Natural killer cell treated with Interleukin-12 subunit alpha and Interleukin-12 subunit beta and Interleukin-15 and Interleukin-18, amount 100 ng/mL, for 72 hours (primary cell): ENCODE measurements around the gene HTRA3. TPM values are rescaled to one million over a fixed set of nuclear protein-coding genes. Genes with fewer than 3 reads are reported as not detected.
A peak's percentile ranks its signal among the peaks of the same experiment; 100 is the strongest.
"Not testable (repeated sequence)": the region's sequence is repeated elsewhere in the genome, so short reads cannot be mapped to it uniquely, and the experiment has no call there.

Experiments
- ATAC-seq, 2 donors: fragments of 150-1000 bp; cut with Tn5 transposase in 1 of 2; sonication (Bioruptor Pico), chemical (Tn5 transposase) in 1 of 2; 2 replicates each; pipeline ENCODE4 v1.10.0; 2021
- DNase-seq: peaks from one replicate; pipeline ENCODE4 v3.0.0; 2022; ENCODE audit warnings: low spot score
- H3K27ac Mint-ChIP-seq, 2 donors: 1 replicate in 1 of 2; 2 replicates in 1 of 2; pipeline ENCODE4 v1.8.0; 2022; ENCODE audit warnings: mixed read lengths in 2 of 2, mild to moderate bottlenecking in 1 of 2, moderate library complexity in 1 of 2
- H3K27me3 Mint-ChIP-seq, 2 donors: 1 replicate in 1 of 2; 2 replicates in 1 of 2; pipeline ENCODE4 v1.8.0; 2022; ENCODE audit warnings: mixed read lengths in 2 of 2
- H3K36me3 Mint-ChIP-seq: one replicate; pipeline ENCODE4 v1.8.0; 2022; ENCODE audit warnings: mixed read lengths
- H3K4me1 Mint-ChIP-seq, 2 donors: 1 replicate in 1 of 2; 2 replicates in 1 of 2; pipeline ENCODE4 v1.8.0; 2022; ENCODE audit warnings: low read depth in 2 of 2, mixed read lengths in 2 of 2, mild to moderate bottlenecking in 1 of 2
- H3K4me3 Mint-ChIP-seq: one replicate; pipeline ENCODE4 v1.8.0; 2022; ENCODE audit warnings: mixed read lengths
- H3K9me3 Mint-ChIP-seq: 2 replicates; pipeline ENCODE4 v1.8.0; 2022; ENCODE audit warnings: mixed read lengths
- total RNA-seq, 2 donors: library from RNA; stranded (reverse); gene quantifications; one replicate each; pipeline ENCODE4 v1.2.3, GENCODE V29; 2022

Gene HTRA3
- total RNA-seq, 2 donors from 2014 or later: not detected

DNA sequence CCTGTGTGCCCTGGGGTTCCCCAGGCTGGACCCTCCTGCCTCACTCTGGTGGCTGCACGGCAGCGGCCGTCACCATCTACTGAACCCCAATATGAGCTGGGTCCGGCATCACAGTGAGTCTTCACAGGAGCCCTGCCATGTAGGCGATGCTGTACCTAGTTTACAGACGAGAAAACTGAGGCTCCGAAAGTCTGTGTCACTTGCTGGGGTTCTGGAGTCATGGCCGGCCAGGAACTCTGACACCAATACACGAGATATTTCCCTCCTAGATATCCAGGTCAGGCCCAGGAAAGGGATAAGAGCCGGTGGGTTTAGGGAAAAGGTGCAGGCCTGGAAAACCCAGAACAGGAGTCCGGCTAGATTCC, 74.4 kb downstream of the HTRA3 start:
- Mint-ChIP-seq H3K4me3 (no peak overlapping the region), H3K27me3 (peaks cover 5 to 6% of the 10 kb centered on the region in 2 donors), H3K4me1 (peaks cover 0 to 2% of the 10 kb centered on the region in 2 donors), H3K36me3 (no peaks in the 10 kb centered on the region), H3K27ac (no peak overlapping the region), H3K9me3 (no peaks in the 10 kb centered on the region)
- no peak for ATAC-seq
- no peak for DNase-seq

DNA sequence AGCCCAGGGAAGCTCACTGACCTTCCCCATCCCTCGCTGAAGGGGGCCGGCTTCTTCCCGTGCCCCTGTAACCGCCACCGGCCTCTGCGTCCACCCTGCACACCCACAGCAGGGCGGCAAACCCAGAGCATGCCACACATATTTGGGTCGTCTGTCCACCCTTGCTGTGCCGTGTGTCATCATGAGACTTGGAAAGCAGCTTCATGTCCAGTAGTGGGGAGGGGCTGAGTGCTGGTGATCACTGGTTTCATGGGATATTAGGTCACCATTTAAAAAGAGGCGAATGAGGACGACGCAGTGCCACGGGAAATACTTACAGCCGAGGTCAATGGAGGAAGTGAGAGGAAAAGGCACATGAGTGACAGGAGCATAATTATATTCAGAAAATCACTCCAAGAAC, 74.8 kb downstream of the HTRA3 start:
- no peak for ATAC-seq
- Mint-ChIP-seq H3K27me3 (peaks cover under 1 to 3% of the 10 kb centered on the region in 2 donors), H3K4me1 (peaks cover 0 to 2% of the 10 kb centered on the region in 2 donors), H3K27ac (no peak overlapping the region), H3K36me3 (no peaks in the 10 kb centered on the region), H3K4me3 (no peak overlapping the region), H3K9me3 (no peaks in the 10 kb centered on the region)
- no peak for DNase-seq

DNA sequence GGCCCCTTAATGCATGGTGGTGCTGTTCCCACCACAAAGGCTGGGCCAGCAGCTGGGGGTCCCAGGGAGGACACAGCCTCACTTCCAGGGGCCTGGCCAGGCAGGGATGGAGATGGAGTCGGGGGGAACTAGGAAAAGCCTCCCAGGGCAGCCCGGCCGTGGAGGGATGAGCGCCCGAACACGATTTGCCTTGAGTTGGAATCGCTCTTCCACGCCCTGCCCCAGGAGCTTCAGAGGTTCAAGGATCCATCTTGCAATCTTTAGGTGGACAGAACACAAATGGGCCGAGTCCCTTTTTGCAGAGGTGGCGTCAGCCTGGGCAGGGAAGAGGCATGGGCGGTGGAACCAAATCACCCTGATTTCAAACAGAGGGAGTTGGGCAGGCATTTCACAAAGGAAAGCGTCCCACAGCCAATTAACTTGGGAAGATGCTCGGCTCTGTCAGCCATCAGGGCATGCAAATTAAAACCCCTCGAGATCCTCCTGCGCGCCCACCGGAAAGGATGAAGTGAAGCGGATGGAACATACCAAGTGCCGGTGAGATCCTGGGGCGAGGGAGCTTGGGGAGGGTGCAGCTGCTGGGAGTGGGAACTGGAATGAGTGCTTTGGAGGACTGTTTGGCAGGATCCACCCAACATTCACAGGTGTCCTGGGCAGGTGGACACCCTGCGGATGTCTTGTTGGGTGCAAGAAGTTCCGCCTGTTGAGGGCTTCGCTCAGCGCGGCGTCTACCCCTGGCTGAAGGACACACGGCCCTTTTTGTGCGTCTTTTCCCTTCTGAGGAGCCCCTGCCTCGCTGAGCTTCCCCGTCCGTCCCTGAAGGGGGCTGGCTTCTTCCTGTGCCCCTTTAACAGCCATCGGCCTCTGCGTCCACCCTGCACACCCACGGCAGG, 75.7 kb downstream of the HTRA3 start:
- H3K4me1 Mint-ChIP-seq: peaks cover 0 to 2% of the 10 kb centered on the region in 2 donors
- H3K36me3 Mint-ChIP-seq: no peaks in the 10 kb centered on the region
- no peaks in the 10 kb centered on the region for H3K9me3 Mint-ChIP-seq
- H3K27me3 Mint-ChIP-seq: peaks cover 0 to 3% of the 10 kb centered on the region in 2 donors
- no peak for DNase-seq
- no peak for ATAC-seq
- H3K4me3 Mint-ChIP-seq: no peak overlapping the region
- no peak overlapping the region for H3K27ac Mint-ChIP-seq

DNA sequence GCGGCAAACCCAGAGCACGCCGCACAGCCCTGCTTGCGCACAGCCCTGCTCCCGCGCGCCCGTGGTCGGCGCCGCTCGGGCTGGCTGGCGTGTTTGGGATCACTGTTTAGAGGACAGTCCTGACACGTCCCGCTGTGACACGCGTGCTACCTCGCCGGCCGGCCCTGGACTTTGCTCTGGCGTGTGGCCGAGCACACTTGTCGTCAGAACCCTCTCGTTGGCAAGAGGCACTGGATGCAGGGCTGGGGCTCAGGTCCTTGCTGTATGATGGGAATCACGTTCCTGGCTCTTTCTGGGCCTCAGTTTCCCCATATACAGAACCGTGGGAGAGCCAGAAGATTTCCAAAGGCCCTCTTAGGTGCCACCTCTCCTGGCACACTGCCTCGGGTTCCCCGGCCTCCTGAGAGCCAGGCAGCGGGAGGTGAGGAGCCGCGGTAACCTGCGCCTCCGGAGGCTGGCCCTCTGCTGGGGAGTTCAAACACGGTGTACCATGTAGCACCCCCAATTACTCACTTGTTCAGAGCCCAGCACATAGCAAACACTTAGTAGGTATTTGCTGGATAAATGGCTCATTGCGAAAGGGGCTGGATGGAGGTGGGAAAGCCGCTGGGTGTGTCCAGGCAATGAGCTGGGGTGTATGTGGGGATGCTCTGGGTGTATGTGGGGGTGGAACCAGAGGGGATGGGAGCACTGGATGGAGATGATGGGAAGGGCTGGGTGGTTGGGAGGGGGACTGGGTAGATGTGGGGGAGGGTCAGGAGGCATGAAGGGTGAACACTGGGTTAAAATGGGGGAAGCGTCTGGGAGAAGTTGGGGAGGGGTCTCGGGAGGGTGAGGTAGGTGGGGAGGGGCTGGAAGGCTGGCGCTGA, 76.6 kb downstream of the HTRA3 start:
- H3K27ac Mint-ChIP-seq: no peak overlapping the region
- no peak for ATAC-seq

DNA sequence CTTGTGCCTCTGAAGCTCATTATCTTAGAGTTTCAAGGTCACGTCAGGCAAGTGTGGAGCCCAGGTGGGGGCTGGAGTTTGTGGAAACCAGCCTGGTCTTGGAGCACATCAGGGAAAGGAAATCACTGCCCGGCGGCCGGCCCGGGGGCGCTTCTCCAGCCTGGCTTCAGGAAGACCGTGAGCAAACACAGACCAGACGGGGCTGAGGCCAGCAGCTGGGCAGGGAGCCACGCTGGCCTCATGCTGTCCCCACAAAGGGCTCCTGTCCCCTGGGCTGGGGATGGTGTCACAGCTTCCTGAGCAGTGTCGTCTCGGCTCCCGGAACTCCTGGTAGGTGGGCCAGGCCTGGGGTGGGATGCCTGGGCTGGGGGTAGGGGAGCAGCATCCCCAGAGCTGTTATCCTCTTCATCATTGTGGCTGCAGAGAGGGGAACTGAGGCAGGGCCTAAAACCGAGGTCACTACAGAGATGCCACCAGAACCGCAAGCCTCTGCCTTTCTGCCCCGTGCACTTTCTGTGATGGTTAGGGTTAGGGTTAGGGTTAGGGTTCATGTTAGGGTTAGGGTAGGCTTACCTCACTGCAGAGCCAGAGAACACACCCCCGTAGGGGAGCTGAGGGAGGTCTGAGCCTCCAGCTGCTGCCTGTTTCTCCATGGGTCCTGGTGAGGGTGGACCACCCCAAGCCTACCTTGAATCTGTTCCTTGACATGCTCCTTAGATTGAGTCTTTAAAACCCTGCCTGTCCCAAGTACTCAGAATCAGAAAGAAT, 77.5 kb downstream of the HTRA3 start:
- no peaks in the 10 kb centered on the region for H3K27me3 Mint-ChIP-seq
- ATAC-seq (no peak), DNase-seq (no peak)
- no peaks in the 10 kb centered on the region for H3K4me1 Mint-ChIP-seq
- no peak overlapping the region for H3K27ac Mint-ChIP-seq
- no peak overlapping the region for H3K4me3 Mint-ChIP-seq
- no peaks in the 10 kb centered on the region for H3K9me3 Mint-ChIP-seq
- no peaks in the 10 kb centered on the region for H3K36me3 Mint-ChIP-seq

More for the DNA sequence above, 76.6 kb downstream of the HTRA3 start:
- Mint-ChIP-seq H3K9me3 (no peaks in the 10 kb centered on the region), H3K27me3 (peaks cover 0 to 3% of the 10 kb centered on the region in 2 donors), H3K4me1 (peaks cover 0 to 2% of the 10 kb centered on the region in 2 donors), H3K4me3 (no peak overlapping the region), H3K36me3 (no peaks in the 10 kb centered on the region)
- no peak for DNase-seq

DNA sequence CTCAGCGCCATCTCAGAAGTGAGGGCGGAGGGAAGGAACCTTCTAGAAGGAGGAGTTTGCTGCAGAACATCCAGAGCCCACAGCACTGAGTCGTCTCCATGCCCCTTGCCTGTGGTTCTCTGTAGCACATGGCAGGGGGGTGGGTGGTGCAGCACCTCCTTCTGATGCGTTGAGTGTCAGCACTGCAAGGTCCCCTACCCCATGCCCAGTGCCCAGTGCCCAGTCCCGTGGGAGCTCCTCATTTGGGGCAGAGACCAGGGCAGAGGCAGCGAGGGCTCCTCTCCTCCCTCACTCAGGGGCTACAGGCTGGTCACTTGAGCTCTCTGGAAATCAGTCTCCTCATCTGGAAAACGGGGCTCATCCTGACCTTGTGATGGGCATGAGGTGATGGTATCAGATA, 78.1 kb downstream of the HTRA3 start:
- Mint-ChIP-seq H3K9me3 (no peaks in the 10 kb centered on the region), H3K4me3 (no peak overlapping the region), H3K27me3 (no peaks in the 10 kb centered on the region), H3K4me1 (no peaks in the 10 kb centered on the region), H3K27ac (no peak overlapping the region), H3K36me3 (no peaks in the 10 kb centered on the region)
- ATAC-seq (peak in 1 of 2 donors; percentile 4), DNase-seq (no peak)

DNA sequence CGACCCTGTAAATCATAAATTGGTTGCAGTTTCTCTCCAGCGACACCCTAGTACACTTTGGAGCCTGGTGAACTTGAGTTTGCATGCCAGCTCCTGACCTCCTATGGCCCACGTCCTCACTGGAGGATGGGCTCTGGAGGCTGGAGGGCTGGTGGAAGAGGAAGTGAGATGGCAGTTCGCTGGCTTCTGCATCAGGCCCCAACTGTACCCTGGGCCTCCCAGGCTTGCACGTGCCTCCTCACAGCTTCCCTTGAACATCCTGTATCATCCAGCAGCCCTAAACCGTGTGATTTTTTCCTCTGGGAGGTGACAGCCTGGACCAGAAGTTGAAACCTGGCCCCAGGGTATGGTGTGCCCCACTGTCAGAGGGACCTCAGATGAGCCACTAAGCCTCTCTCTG, 78.5 kb downstream of the HTRA3 start:
- no peaks in the 10 kb centered on the region for H3K27me3 Mint-ChIP-seq
- no peak for ATAC-seq
- no peak for DNase-seq
- H3K9me3 Mint-ChIP-seq: no peaks in the 10 kb centered on the region
- H3K36me3 Mint-ChIP-seq: no peaks in the 10 kb centered on the region
- H3K27ac Mint-ChIP-seq: no peak overlapping the region
- H3K4me1 Mint-ChIP-seq: no peaks in the 10 kb centered on the region
- H3K4me3 Mint-ChIP-seq: no peak overlapping the region

DNA sequence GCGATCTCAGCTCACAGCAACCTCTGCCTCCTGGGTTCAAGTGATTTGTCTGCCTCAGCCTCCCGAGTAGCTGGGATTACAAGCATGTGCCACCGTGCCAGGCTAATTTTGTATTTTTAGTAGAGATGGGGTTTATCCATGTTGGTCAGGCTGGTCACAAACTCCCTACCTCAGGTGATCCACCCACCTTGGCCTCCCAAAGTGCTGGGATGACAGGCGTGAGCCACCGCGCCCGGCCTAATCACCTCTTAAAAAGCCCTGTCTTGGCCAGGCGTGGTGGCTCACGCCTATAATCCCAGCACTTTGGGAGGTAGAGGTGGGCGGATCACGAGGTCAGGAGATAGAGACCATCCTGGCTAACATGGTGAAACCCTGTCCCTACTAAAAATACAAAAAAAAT, 79.7 kb downstream of the HTRA3 start:
- H3K4me1 Mint-ChIP-seq, H3K27me3 Mint-ChIP-seq, H3K36me3 Mint-ChIP-seq, ATAC-seq, H3K4me3 Mint-ChIP-seq, DNase-seq, H3K9me3 Mint-ChIP-seq, H3K27ac Mint-ChIP-seq: not testable (repeated sequence)

DNA sequence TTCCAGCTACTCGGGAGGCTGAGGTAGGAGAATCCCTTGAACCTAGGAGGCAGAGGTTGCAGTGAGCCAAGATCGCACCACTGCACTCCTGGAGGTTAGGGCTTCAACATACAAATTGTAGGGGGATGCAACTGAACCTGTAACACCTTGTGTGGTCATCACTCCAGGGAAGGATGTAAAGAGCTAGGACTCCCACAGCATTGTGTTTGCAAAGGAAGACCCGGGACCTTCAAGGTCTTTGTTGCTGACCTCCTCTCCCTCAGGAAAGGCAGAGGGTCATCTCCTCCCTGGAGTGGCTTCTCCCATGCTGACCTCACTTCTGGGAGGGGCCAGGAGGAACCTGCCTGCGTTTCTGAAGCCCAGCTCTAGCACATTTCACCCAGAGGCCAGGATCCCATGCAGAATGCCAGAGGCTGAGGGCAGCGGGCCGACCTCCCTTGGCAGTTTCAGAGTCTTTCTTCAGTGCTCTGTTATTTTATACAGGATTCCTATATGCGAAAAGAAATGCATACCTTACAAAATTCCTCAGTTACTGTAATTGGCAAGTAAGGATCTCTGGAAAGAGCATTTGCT, 80.2 kb downstream of the HTRA3 start:
- H3K27ac Mint-ChIP-seq: no peak overlapping the region
- H3K4me1 Mint-ChIP-seq: no peaks in the 10 kb centered on the region
- H3K9me3 Mint-ChIP-seq: no peaks in the 10 kb centered on the region
- no peak overlapping the region for H3K4me3 Mint-ChIP-seq
- no peak for ATAC-seq
- no peaks in the 10 kb centered on the region for H3K27me3 Mint-ChIP-seq
- H3K36me3 Mint-ChIP-seq: no peaks in the 10 kb centered on the region
- DNase-seq: no peak

DNA sequence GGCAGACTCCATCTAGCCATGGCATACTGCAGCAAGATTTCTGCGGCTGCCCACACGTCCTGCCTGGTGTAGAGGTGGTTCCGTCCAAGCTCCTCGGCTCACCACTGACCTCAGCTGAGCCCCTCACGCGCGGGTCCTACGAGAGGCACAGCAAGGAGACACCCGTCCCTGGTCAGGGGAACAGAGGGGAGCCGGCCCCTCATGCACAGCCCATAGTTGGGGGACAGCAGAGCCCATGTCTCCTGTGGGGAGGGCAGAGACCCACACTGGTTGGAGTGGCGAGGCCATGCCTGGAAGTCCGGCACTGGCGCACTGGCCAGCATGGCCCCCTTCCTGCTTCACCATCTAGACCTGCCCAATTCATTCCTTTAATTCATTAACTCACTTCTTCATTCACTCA, 80.8 kb downstream of the HTRA3 start:
- no peaks in the 10 kb centered on the region for H3K36me3 Mint-ChIP-seq
- H3K27me3 Mint-ChIP-seq: no peaks in the 10 kb centered on the region
- H3K9me3 Mint-ChIP-seq: no peaks in the 10 kb centered on the region
- H3K4me3 Mint-ChIP-seq: no peak overlapping the region
- no peak for ATAC-seq
- no peak for DNase-seq
- H3K4me1 Mint-ChIP-seq: no peaks in the 10 kb centered on the region
- no peak overlapping the region for H3K27ac Mint-ChIP-seq

DNA sequence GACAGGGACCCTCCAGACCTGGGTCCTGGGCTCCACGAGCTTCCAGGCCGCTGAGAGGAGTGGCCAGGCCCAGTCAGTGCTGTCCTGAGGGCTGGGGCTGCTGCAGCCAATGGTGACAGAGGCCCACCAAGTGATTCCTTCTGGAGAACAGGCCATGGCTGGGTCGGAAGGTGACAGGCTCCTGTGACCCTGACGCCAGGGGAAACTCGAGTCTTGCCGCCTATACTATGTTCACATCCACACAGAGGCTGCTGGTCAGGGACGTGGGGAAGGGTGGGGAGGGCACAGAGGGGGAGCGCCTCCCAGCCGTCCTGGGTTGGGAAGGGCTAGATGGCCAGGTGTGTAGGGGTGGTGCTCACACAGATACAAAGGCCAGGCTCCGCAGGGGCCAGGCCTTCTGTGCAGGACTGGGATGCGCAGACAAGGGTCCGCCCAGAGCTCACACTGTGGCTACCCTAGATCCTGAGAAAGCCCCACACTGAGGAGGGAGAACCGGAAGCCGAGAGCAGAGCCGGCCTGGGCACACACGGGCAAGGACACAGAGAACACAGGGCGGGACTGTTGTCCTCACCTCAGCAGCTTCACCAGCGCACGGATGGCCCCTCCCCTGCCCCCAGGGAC, 81.4 kb downstream of the HTRA3 start:
- Mint-ChIP-seq H3K4me3 (no peak overlapping the region), H3K4me1 (no peaks in the 10 kb centered on the region), H3K9me3 (no peaks in the 10 kb centered on the region), H3K27me3 (no peaks in the 10 kb centered on the region), H3K27ac (no peak overlapping the region), H3K36me3 (no peaks in the 10 kb centered on the region)
- no peak for DNase-seq
- ATAC-seq: peak in 1 of 2 donors; percentile 48

DNA sequence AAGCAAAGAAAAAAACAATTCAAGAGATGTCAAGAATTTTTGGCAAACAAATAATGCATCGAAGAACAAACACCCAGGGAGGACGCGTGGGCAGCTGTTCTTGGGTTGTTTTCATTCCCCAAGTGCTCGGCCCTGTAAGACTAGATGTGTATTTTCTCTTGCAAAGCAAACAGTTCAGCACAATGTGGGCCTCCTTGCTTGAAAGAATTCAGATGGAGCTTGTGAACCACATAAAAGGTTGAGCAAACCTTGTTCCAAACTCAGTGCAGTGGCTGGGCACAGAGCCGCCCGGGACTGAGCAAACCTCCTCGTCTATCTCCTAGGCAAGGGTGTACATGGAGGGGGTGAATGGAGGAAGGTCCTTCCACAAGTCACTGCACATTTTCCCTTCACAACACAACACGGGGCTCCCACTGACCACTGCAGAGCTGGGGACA, 82.4 kb downstream of the HTRA3 start:
- Mint-ChIP-seq H3K27me3 (no peaks in the 10 kb centered on the region), H3K27ac (no peak overlapping the region), H3K4me1 (no peaks in the 10 kb centered on the region), H3K9me3 (no peaks in the 10 kb centered on the region), H3K36me3 (no peaks in the 10 kb centered on the region), H3K4me3 (no peak overlapping the region)
- no peak for ATAC-seq
- DNase-seq: no peak
